GM18502 (cell line): Measurements from ENCODE around the gene GARIN5B.
"Not testable (repeated sequence)": the region's sequence is repeated elsewhere in the genome, so short reads cannot be mapped to it uniquely, and the experiment has no call there.

Experiments used
- ATAC-seq: cut with Tn5 transposase; IDR thresholded peaks from one replicate; pipeline ENCODE4 v1.9.1; 2021; ENCODE audit warnings: mild to moderate bottlenecking; ENCODE audit not compliant: unreplicated experiment, poor library complexity

GARIN5B gene

DNA sequence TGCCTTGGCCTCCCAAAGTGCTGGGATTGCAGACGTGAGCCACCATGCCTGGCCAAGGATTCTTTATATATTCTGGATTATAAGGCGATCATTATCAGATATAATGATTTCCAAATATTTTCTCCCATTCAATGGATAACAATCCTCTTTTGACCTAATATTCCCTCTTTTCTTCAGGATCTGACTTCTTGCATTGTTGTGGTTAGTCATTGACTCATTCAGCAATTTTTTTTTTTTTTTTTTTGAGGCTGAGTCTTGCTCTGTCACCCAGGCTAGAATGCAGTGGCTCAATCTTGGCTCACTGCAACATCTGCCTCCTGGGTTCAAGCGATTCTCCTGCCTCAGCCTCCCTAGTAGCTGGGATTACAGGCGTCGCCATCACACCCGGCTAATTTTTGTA is 33.3 kb downstream of the GARIN5B start:
- ATAC-seq, result not testable (repeated sequence)

- ATAC-seq, result not testable (repeated sequence)
Measured at GRCh38 chr19:55328774-55329318, 34.2 kb downstream of the GARIN5B start.

GRCh38 chr19:55325172-55325571 is 37.9 kb downstream of the GARIN5B start, which contains the start of gene TMEM150B:
TSS of gene TMEM150B (minus strand) at chr19:55325341. CDS start at chr19:55321036, 4,305 bp downstream.
- ATAC-seq, result no peak

DNA sequence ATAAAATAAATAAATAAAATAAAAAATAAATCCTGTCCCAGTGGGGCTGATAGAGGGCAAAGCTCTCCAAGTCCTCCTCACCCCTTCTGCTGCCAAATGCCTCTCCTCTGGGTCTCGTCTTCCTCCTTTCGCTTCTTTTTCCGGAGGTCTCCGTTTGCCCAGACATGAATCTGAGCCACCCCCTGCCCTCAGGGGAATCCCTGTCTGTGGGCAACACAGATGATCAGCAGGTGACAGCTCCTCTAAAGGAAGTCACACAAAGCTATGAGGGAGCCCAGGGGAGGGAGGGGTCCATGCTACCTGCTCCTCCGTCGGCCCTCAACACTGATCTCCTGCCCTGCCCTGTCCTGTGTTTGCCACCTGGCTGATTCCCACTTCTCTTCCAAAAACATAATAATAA is 38.4 kb downstream of the GARIN5B start:
- no peak for ATAC-seq

GRCh38 chr19:55322204-55322885 is 40.7 kb downstream of the GARIN5B start:
- ATAC-seq, result no peak

DNA sequence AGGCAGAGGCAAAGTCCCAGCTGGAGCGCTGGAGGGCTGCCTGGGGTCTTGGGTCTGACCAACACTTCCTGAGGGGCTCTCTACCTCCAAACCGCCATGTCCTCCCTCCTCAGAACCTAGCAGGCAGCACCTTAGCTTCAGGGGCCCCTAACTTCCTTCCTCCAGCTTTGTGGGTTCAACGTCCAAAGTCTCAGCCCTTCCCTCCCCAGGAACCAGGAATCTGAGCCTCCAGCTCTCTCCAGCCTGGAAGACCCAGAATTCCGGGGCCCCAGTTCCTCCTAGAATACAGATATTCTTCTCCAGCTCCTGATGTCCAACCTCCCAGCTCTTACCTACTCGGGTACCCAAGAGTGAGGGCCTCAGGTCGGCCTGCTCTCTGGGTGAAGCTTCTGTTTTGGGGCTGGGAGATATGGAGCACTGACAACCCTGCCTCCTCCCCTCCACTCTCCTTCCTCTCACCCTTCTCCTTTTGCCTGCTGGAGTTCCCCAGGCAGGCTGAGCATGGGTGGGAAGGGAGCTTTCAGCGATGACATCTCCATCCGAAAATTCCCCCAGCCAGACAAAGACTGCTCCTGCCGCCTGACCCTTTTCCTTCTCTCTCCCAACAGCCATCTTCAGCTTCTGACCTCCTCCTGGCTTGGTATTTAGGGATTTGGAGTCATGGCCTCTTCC is 41.5 kb downstream of the GARIN5B start:
- ATAC-seq, result no peak

GRCh38 chr19:55320844-55321419 is 42.1 kb downstream of the GARIN5B start:
- no peak for ATAC-seq

DNA sequence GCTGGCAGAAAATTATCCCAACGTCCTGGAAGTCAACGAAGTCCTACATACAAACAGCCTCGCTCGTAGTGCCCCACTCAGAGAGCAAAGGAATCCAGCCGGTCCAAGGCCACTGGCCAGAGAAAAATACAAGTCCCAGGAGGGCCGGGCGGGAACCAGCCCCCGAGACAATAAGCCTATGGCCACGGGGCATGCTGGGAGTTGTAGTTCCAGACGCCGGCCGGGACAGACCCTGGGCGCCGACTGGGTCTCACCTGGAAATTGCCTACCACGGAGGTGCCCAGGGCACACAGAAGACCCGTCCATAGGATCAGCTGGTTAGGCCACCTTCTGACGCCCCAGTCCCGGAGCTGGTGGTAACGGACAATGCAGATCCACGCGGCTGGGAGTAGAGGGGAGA is 43.3 kb downstream of the GARIN5B start:
- no peak for ATAC-seq

- no peak for ATAC-seq
Measured at GRCh38 chr19:55316646-55317045, 46.4 kb downstream of the GARIN5B start.

- no peak for ATAC-seq
Measured at GRCh38 chr19:55315956-55316525, 47.0 kb downstream of the GARIN5B start.

DNA sequence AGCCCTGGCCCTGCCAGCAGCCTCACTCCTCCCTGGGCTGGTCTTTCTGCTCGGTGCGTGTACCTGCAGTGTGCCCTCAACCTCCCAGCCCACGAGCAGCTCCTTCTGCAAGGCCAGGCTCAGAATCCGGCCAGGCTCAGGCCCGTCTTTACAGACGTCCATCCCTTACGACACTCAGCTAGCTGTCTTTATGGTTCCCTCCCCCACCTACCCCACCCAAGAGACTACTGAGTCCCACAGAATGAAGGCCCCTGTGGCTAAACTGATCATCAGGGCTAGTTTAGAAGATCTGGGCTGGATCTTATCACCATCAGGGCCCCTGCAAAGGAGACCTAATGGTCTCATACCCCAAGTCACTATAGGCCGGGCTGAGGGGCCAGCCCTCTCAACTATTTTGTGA is 48.7 kb downstream of the GARIN5B start:
- no peak for ATAC-seq

DNA sequence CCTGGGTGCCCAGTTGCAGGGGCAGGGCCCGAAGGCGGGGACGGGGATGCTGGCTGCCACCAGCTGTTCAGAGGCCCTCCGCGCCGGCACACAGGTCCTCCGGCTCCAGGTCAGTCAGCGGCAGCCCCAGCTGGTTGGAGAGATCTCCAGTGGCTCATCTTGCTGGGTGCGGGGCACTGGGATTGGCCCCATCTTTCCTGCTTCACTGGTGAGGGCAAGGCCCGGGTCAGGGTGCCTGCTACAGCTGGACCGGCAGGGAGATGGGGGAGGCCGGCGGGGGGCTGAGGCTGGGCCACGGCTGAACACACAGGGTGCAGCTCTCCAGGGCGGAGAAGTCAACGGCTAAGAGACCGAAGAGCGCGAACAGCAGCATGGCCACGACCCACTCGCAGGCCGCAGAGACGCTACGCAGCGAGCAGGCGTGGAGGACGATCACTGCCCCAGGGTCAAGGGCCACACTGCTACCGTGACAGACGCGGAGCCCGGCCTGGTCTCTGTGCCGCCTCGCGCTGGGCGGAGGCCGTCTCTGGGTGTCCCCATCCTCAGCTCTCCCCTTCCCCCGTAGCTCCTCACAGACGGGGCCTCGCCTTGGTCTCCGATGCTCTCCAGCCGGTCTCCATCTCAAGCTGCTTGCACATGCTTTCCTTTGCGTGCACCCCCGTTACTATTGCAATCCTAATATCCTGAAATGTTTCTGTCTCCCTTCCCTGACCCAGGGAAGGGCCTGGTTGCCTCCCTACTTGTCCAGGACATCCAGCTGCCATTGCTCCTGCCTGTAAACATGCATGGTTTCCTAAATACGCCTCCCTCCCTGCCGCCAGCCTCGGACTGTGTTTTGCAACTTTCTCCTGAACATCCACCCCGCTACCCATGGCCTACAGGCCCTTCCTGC is 50.2 kb downstream of the GARIN5B start:
- no peak for ATAC-seq

DNA sequence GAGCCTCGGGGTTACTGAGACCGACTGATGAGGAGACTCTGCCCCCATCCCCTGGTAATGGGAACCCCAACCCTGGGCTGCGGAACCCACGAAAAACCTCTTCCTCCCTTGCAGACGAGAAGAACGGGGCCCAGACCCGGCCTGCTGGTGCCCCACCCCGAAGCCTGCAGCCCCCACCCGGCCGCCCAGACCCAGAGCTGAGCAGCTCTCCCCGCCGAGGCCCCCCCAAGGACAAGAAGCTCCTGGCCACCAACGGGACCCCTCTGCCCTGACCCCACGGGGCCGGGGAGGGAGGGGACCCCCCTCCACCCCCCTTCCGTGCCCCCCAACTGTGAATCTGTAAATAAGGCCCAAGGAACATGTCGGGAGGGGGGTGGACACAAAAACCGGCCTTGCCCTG is 51.3 kb downstream of the GARIN5B start:
- ATAC-seq, result no peak

DNA sequence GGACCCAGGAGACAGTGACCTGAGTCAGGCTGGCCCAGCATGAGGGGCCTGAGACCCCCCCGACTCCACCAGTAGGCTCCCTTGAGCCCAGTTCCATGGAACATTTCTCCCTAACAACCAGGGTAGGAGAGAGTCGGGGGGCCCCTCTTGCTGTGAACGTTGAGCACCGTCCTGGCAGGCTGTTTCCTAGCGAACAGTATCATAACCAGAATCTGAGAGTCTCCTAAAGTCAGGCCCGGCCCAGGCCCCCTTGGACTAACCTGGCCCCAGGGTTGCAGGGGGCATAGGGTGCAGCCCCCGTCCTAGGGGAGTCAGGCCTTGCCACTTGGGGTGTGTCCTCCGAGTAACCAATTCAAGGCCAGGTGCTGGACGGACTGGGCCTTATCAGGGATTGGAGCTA is 51.7 kb downstream of the GARIN5B start:
- no peak for ATAC-seq

GRCh38 chr19:55310498-55310897 is 52.6 kb downstream of the GARIN5B start:
- no peak for ATAC-seq

- no peak for ATAC-seq
Measured at GRCh38 chr19:55309448-55309847, 53.6 kb downstream of the GARIN5B start.

DNA sequence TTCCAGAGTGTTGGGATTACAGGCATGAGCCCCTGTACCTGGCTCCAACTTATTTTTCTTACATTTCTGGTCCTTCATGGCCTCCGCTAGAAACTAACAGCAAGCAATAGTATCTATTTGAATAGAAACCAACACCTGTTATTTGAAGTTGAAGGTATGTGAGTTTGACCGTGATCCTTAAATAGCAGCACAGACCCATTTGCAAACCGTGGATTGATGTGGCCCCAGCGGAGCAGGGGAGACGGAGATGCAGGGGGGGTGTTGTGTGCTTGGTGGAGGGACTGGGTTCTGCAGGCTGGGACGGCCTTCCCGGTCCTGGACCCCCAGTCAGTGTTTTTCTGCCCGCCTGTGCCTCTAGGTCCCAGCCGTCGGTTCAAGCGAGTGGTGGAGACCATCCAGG is 54.8 kb downstream of the GARIN5B start:
- ATAC-seq, result no peak

- no peak for ATAC-seq
Measured at GRCh38 chr19:55306712-55307111, 56.3 kb downstream of the GARIN5B start.

- no peak for ATAC-seq
Measured at GRCh38 chr19:55305983-55306562, 57.0 kb downstream of the GARIN5B start.

DNA sequence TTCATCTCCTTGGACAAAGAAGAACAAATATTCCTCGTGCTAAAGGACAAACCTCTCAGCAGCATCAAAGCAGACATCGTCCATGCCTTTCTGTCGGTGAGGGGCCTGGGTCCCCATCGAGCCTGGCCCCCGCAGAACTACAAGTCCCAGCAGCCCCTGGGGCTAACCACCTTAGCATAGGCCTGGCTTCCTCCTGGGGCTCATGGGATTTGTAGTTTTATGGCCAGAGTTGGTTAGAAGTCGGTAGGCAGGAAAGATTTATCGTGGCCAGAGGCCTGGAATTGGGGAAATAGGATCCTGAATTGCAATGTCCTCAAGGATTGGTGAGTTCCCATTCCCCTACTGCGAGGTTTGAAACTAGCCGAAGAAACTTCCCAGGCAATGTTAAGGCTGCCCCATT is 57.6 kb downstream of the GARIN5B start:
- no peak for ATAC-seq
